HG03558 (cell line): ENCODE results near the gene MED10.
"Not testable (repeated sequence)": the region's sequence is repeated elsewhere in the genome, so short reads cannot be mapped to it uniquely, and the experiment has no call there.

Experiments used
- ATAC-seq: cut with Tn5 transposase; IDR thresholded peaks from one replicate; pipeline ENCODE4 v1.9.1; 2021; ENCODE audit warnings: moderate number of reproducible peaks; ENCODE audit not compliant: unreplicated experiment; ENCODE audit errors: extremely low read depth

Gene MED10

GRCh38 chr5:6376974-6377520 is 1.3 kb downstream of the MED10 start:
- ATAC-seq = no peak

GRCh38 chr5:6373081-6373846 is 5.1 kb downstream of the MED10 start:
- no peak for ATAC-seq

- no peak for ATAC-seq
Observed at GRCh38 chr5:6372251-6373080, 5.9 kb downstream of the MED10 start.

- ATAC-seq = no peak
Observed at GRCh38 chr5:6371079-6371810, 7.1 kb downstream of the MED10 start.

GRCh38 chr5:6370580-6370979 is 7.8 kb downstream of the MED10 start:
- ATAC-seq = no peak

- no peak for ATAC-seq
Observed at GRCh38 chr5:6365977-6366590, 12.3 kb downstream of the MED10 start.

- no peak for ATAC-seq
Observed at GRCh38 chr5:6365142-6365976, 13.0 kb downstream of the MED10 start.

- ATAC-seq = not testable (repeated sequence)
Observed at GRCh38 chr5:6363454-6364011, 14.8 kb downstream of the MED10 start.

- no peak for ATAC-seq
Observed at GRCh38 chr5:6362846-6363245, 15.5 kb downstream of the MED10 start.

GRCh38 chr5:6361101-6361500 is 17.2 kb downstream of the MED10 start:
- ATAC-seq = no peak

- no peak for ATAC-seq
Observed at GRCh38 chr5:6360323-6361072, 17.8 kb downstream of the MED10 start.

GRCh38 chr5:6359555-6360322 is 18.6 kb downstream of the MED10 start:
- peak; percentile 43 for ATAC-seq

- ATAC-seq = no peak
Observed at GRCh38 chr5:6358434-6358820, 19.9 kb downstream of the MED10 start.

- not testable (repeated sequence) for ATAC-seq
Observed at GRCh38 chr5:6357817-6358433, 20.4 kb downstream of the MED10 start.

- no peak for ATAC-seq
Observed at GRCh38 chr5:6356578-6357164, 21.7 kb downstream of the MED10 start.

- ATAC-seq = no peak
Observed at GRCh38 chr5:6355294-6355693, 23.1 kb downstream of the MED10 start.

- ATAC-seq = no peak
Observed at GRCh38 chr5:6354848-6355247, 23.5 kb downstream of the MED10 start.
